Activated CD4-positive, alpha-beta T cell treated with anti-CD3 and anti-CD28 coated beads for 48 hours (primary cell): Measurements from ENCODE around the gene SERPINB1.
"Not testable (repeated sequence)": the region's sequence is repeated elsewhere in the genome, so short reads cannot be mapped to it uniquely, and the experiment has no call there.

Experiments
- DNase-seq: peaks from one replicate; pipeline ENCODE4 v3.0.0-alpha.2; 2020

SERPINB1 gene

GRCh38 chr6:2865694-2866151 is 24.1 kb upstream of the SERPINB1 start:
- DNase-seq, result no peak

GRCh38 chr6:2865270-2865669 is 23.6 kb upstream of the SERPINB1 start:
- DNase-seq, result no peak

GRCh38 chr6:2863901-2864300 is 22.2 kb upstream of the SERPINB1 start:
- DNase-seq, result no peak

- DNase-seq, result peak; percentile 69
Measured at GRCh38 chr6:2862712-2863181, 21.1 kb upstream of the SERPINB1 start.

DNA sequence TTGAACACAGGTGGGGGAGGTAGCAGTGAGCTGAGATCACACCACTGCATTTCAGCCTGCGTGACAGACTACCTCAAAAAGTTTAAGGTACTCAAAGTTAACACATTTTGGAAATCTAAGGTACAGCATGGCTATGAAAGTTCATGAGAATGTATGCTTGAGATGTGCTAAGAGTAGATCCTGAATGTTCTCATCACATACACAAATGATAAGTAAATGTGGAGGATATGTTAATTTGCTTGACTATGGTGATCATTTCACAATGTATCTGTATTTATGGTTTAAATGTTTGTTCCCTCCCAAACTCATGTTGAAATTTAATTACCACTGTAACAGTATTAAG is 20.1 kb upstream of the SERPINB1 start:
- DNase-seq, result no peak

GRCh38 chr6:2861060-2861821 is 19.6 kb upstream of the SERPINB1 start:
- DNase-seq, result no peak

GRCh38 chr6:2860706-2861059 is 19.0 kb upstream of the SERPINB1 start:
- not testable (repeated sequence) for DNase-seq

DNA sequence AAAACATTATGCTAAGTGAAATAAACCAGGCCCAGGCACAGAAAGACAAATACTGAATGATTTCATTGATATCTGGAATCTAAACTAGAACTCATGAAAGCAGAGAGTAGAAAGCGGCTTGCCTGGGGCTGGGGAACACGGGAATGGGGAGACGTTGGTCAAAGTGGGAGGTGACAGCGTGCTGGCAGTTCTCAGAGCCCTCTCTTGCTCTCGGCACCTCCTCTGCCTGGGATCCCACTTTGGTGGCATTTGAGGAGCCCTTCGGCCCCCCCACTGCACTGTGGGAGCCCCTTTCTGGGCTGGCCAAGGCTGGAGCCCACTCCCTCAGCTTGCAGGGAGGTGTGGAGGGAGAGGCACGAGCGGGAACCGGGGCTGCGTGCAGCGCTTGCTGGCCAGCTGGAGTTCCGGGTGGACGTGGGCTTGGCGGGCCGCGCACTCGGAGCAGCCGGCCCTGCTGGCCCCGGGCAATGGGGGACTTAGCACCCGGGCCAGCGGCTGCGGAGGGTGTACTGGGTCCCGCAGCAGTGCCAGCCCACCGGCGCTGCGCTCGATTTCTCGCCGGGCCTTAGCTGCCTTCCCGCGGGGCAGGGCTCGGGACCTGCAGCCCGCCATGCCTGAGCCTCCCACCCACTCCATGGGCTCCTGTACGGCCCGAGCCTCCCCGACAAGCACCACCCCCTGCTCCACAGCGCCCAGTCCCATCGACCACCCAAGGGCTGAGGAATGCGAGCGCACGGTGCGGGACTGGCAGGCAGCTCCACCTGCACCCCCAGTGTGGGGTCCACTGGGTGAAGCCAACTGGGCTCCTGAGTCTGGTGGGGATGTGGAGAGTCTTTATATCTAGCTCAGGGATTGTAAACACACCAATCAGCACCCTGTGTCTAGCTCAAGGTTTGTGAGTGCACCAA is 18.4 kb upstream of the SERPINB1 start:
- DNase-seq, result not testable (repeated sequence)

- DNase-seq, result no peak
Measured at GRCh38 chr6:2859185-2859700, 17.6 kb upstream of the SERPINB1 start.

DNA sequence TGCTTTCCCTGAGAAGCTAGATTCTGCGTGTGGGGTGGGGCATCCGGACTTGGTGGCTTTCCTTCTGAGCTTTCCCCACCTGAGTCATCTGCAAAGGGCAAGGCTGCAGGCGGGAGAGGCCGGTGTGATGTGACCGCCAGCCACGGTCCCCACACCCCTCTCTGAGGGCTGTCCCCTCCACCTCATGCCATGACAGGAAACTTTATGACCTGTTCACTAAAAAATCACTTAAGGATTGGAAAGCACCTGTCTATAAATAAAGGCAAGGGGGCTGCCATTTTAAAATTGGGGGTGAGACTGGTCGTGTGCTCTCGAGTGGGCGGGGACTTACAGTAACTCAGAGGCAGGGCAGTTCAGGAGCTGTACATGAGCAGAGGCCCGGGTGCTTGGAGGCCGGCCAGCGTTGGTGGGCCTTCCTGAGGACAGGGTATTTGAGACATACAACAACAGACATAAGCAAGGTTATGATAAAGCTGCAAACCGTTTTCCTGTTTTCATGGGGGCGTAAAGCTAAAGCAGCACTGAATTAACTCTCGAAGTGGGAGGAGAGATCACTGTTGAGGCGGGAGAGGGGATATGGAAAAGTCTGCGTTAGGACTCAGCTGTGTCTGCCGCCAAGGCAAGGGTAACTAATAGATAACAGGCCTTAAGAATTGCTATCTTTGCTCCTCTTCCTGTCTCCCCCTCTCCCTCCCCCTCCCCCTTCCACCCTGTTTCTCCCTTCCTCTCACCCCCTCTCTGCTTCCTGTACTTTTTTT is 16.1 kb upstream of the SERPINB1 start:
- DNase-seq, result peak; percentile 86

DNA sequence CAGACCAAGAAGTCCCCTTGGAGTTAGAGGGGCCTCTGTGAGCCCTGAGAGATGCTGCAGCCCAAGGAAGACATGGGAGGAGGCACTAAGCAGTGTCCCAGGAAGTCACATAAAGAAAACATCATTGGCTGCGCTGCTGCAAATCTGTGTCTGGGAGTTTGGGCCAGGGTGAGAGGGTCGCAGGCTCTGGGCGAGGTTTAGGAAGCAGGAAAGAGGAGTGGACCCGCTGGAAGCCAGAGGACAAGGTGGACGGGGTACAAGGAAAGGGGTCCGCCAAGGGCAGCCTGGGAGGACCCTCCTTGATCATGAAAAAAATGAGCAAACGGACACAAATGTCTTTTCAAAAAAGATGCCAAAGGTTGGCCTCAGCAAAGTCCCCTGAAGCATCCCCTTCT is 15.5 kb upstream of the SERPINB1 start:
- DNase-seq, result no peak

DNA sequence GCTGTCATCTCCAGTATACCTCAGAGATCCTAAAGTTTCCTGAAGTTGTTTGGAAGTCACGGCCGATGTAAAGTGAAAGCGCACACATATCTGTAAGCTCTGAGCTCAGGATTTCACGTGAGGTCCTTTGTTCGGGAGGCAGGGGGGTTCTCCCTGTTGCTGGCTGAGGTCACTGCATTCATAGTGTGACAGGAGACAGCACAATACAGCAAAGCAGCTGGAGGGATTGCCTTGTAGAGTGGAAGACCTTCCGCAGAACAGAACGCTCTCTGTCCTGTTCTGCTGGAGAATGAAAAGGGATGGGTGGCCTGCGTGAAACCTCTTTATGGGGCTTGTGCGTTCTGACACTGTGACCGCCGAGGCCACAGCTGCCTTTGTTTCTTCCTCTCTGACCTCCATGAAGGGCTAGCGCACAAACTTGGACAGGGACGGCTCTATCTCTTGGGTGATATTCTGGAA is 13.4 kb upstream of the SERPINB1 start:
- DNase-seq, result no peak

DNA sequence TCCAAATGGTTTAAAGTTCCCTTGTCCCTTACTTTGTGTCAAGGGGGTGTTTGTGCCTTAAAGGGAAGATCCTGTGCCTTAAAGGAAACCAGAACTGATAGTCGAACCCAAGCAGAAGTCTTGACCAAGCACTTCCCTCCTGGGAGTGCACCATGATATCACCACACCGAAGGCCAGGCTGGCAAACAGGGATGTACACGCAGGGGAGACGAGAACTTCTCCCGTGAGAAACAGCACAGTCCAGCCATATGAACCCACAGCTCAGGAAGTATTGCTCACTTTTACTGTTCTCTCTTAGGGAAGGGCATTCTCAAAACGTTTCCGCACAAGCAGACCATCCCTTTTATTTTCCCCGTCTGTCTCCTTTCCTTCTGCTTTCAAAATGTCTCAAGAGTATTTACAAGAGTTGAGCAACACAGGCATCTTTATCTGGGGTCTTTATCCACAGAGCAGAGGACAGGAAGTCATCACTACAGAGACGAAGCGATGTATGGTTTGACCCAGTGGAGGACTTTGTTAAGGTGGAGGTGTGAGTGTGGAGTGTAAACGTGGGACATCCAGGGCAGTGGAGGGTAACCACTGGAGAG is 12.8 kb upstream of the SERPINB1 start:
- no peak for DNase-seq

DNA sequence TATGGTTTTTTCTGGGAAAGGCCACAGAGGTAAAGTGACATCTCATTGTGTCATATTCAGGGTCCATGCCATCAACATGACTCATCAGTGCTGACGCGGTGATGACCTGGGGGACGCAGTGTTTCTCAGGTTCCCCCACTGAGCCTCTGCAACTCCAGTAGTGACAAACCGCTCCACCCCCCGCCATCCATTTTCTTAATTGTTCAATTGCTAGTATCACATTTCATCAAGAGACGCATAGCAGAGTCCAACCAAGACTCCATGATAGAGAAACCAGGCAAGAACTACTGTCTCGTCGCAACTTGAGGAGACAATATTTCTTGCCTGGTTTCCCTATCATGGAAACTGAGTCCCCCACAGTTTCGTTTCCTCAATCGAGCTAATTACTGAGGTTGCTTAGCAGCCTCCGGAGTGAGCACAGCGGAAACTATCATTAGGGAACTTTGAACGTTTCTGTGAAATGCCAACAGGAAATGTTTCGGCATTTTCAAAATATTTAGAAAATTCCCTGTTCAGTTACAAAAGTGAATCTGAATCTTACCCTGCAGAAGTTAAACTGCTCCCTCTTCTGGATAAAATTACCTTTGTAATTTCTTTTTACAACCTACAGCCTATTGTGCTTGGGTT is 12.2 kb upstream of the SERPINB1 start:
- peak; percentile 91 for DNase-seq

DNA sequence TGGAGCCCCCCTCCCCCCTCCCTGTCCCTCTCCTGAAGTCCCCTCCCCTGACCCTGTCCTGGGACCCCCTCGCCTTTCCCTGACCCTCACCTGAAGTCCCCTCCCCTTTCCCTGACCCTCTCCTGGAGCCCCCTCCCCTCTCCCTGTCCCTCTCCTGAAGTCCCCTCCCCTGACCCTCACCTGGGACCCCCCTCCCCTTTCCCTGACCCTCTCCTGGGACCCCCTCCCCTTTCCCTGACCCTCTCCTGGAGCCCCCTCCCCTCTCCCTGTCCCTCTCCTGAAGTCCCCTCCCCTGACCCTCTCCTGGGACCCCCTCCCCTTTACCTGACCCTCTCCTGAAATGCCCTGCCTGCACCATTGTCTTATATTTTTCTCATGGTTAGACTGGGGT is 11.7 kb upstream of the SERPINB1 start:
- DNase-seq, result not testable (repeated sequence)

- DNase-seq, result no peak
Measured at GRCh38 chr6:2852921-2853322, 11.3 kb upstream of the SERPINB1 start.

GRCh38 chr6:2852514-2852855 is 10.8 kb upstream of the SERPINB1 start:
- no peak for DNase-seq

DNA sequence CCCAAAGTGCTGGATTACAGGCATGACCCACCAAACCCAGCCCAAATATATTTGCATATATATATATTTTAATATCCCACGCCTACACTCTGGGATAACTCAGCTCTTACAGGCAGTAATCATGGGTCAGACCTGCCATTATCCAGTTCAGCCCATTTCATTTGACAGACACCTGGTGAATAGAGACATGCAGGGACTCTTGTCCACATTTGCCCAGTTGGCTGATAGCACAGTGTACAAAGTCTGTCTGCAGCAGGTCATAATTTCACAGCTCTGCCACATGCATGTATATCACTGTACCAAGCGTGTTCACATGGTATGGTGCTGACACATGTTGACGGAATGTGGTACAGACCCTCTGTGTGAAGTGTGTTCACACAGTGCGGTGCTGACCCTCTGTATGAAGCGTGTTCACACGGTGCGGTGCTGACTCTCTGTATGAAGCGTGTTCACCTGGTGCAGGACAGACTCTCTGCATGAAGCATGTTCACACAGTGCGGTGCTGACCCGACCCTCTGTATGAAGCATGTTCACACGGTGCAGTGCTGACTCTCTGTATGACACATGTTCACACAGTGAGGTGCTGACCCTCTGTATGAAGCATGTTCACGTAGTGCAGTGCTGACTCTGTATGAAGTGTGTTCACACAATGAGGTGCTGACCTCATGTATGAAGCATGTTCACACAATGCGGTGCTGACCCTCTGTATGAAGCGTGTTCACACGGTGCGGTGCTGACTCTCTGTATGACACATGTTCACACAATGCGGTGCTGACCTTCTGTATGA is 10.3 kb upstream of the SERPINB1 start:
- DNase-seq, result no peak

- no peak for DNase-seq
Measured at GRCh38 chr6:2850538-2851113, 9.0 kb upstream of the SERPINB1 start.

DNA sequence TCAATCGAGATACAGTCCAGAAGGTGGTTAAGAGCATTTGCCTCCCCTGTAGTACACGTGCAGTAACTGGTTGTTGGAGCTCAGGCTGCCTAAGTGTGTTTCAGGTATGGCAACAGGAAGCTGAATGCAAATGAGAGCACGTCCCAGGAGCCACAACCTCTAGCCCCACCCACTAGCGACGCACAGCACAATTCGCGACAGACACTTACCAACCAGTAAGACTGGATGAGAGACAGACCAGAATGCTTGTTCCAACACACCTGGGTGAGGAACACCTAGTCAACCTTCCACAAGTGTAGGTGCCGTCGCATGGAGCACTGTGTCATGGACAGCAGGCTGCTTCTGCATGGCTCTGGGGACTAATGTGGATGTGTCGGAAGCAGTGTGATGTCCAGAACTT is 7.2 kb upstream of the SERPINB1 start:
- peak; percentile 82 for DNase-seq

- DNase-seq, result no peak
Measured at GRCh38 chr6:2845880-2846208, 4.2 kb upstream of the SERPINB1 start.
